Activated T-cell treated with anti-CD3 and anti-CD28 coated beads, Interleukin-2, amount 50 U/mL, for 72 hours (primary cell): ENCODE results near the gene KIF2C. TPM values are rescaled to one million over a fixed set of nuclear protein-coding genes. Genes with fewer than 3 reads are reported as not detected.
"Not testable (repeated sequence)": the region's sequence is repeated elsewhere in the genome, so short reads cannot be mapped to it uniquely, and the experiment has no call there.

ENCODE experiments used
- ATAC-seq, 2 donors: fragments of 150-1000 bp; cut with Tn5 transposase; replicated peaks in 1 of 2; 2 replicates each; pipeline ENCODE4 v1.10.0; 2021; ENCODE audit warnings: moderate library complexity in 2 of 2, mild to moderate bottlenecking in 1 of 2
- DNase-seq, 2 donors: peaks; one replicate each; pipeline ENCODE4 v3.0.0; 2021 to 2022; ENCODE audit warnings: mixed read lengths in 1 of 2
- H3K27ac Mint-ChIP-seq: one replicate; pipeline ENCODE4 v1.8.0; 2022; ENCODE audit warnings: mild to moderate bottlenecking, moderate library complexity, mixed read lengths
- H3K27me3 Mint-ChIP-seq: one replicate; pipeline ENCODE4 v1.8.0; 2022; ENCODE audit warnings: low read depth, mixed read lengths
- H3K36me3 Mint-ChIP-seq, 2 donors: one replicate each; pipeline ENCODE4 v1.8.0; 2022; ENCODE audit warnings: mixed read lengths in 2 of 2, mild to moderate bottlenecking in 1 of 2; ENCODE audit not compliant: insufficient read depth in 2 of 2
- H3K4me1 Mint-ChIP-seq: one replicate; pipeline ENCODE4 v1.8.0; 2022; ENCODE audit warnings: low read depth, mixed read lengths
- H3K4me3 Mint-ChIP-seq, 2 donors: one replicate each; pipeline ENCODE4 v1.8.0; 2022; ENCODE audit warnings: mild to moderate bottlenecking in 2 of 2, mixed read lengths in 2 of 2, moderate library complexity in 2 of 2
- H3K9me3 Mint-ChIP-seq, 2 donors: one replicate each; pipeline ENCODE4 v1.8.0; 2022; ENCODE audit warnings: mixed read lengths in 2 of 2
- total RNA-seq, 2 donors: library from RNA; stranded (reverse); gene quantifications; one replicate each; pipeline ENCODE4 v1.2.3, GENCODE V29; 2022

KIF2C gene
- total RNA-seq, 2 donors from 2014 or later, result 134 to 147 TPM

GRCh38 chr1:44723496-44724295 lies 15.9 kb upstream of the KIF2C start:
- no peaks in the 10 kb centered on the region for H3K27me3 Mint-ChIP-seq
- no peaks in the 10 kb centered on the region for H3K9me3 Mint-ChIP-seq
- peaks cover 87% of the 10 kb centered on the region for H3K4me1 Mint-ChIP-seq
- ATAC-seq (no peak), DNase-seq (peak; percentile 55 to 56)
- H3K4me3 Mint-ChIP-seq, result peak overlapping the region; percentile 80 to 85
- peak overlapping the region; percentile 92 for H3K27ac Mint-ChIP-seq
- peaks cover 0 to 2% of the 10 kb centered on the region in 2 donors for H3K36me3 Mint-ChIP-seq

- H3K27ac Mint-ChIP-seq, result no peak overlapping the region
- H3K36me3 Mint-ChIP-seq, result peaks cover 0 to 2% of the 10 kb centered on the region in 2 donors
- DNase-seq (no peak), ATAC-seq (no peak)
- H3K27me3 Mint-ChIP-seq, result no peaks in the 10 kb centered on the region
- peaks cover 85% of the 10 kb centered on the region for H3K4me1 Mint-ChIP-seq
- no peaks in the 10 kb centered on the region for H3K9me3 Mint-ChIP-seq
- H3K4me3 Mint-ChIP-seq, result peak overlapping the region; percentile 85 to 90
Observed at GRCh38 chr1:44724296-44724954, 15.2 kb upstream of the KIF2C start.

GRCh38 chr1:44724955-44725698 lies 14.5 kb upstream of the KIF2C start:
- Mint-ChIP-seq H3K27ac (peak overlapping the region; percentile 81), H3K36me3 (peaks cover 0 to 2% of the 10 kb centered on the region in 2 donors), H3K4me3 (peak overlapping the region; percentile 79 to 90), H3K27me3 (no peaks in the 10 kb centered on the region), H3K9me3 (no peaks in the 10 kb centered on the region), H3K4me1 (peaks cover 81% of the 10 kb centered on the region)
- no peak for DNase-seq
- no peak for ATAC-seq

- ATAC-seq (peak; percentile 83 to 84), DNase-seq (peak; percentile 94 to 96)
- no peaks in the 10 kb centered on the region for H3K36me3 Mint-ChIP-seq
- H3K4me3 Mint-ChIP-seq, result peak within 1 kb of the TSS; percentile 47 to 85
- no peaks in the 10 kb centered on the region for H3K27me3 Mint-ChIP-seq
- H3K9me3 Mint-ChIP-seq, result no peaks in the 10 kb centered on the region
- H3K27ac Mint-ChIP-seq, result peak within 1 kb of the TSS; percentile 100
- H3K4me1 Mint-ChIP-seq, result peaks cover 45% of the 10 kb centered on the region
Observed at GRCh38 chr1:44730741-44731512, 8.7 kb upstream of the KIF2C start, which contains the start of gene RNU5D-1. RNU5D-1 (minus strand) TSS chr1:44731170.

- ATAC-seq (no peak), DNase-seq (no peak)
- H3K4me1 Mint-ChIP-seq, result peaks cover 25% of the 10 kb centered on the region
- H3K27ac Mint-ChIP-seq, result no peak overlapping the region
- H3K4me3 Mint-ChIP-seq, result no peak overlapping the region
- no peaks in the 10 kb centered on the region for H3K27me3 Mint-ChIP-seq
- no peaks in the 10 kb centered on the region for H3K9me3 Mint-ChIP-seq
- H3K36me3 Mint-ChIP-seq, result no peaks in the 10 kb centered on the region
Observed at GRCh38 chr1:44733365-44733764, 6.3 kb upstream of the KIF2C start.

- Mint-ChIP-seq H3K4me3 (no peak overlapping the region), H3K27ac (no peak overlapping the region), H3K27me3 (no peaks in the 10 kb centered on the region), H3K4me1 (peaks cover 22% of the 10 kb centered on the region), H3K9me3 (no peaks in the 10 kb centered on the region), H3K36me3 (no peaks in the 10 kb centered on the region)
- DNase-seq (no peak), ATAC-seq (no peak)
Observed at GRCh38 chr1:44733784-44734183, 5.9 kb upstream of the KIF2C start.

- Mint-ChIP-seq H3K27ac (no peak overlapping the region), H3K4me1 (peaks cover 27% of the 10 kb centered on the region), H3K27me3 (no peaks in the 10 kb centered on the region), H3K36me3 (peaks cover 4 to 7% of the 10 kb centered on the region in 2 donors), H3K9me3 (no peaks in the 10 kb centered on the region), H3K4me3 (no peak overlapping the region)
- ATAC-seq (no peak), DNase-seq (no peak)
Observed at GRCh38 chr1:44735992-44736391, 3.6 kb upstream of the KIF2C start.

- not testable (repeated sequence) for H3K27me3 Mint-ChIP-seq, H3K9me3 Mint-ChIP-seq, DNase-seq, ATAC-seq
- Mint-ChIP-seq H3K4me3 (peak overlapping the region; percentile 90 to 91), H3K27ac (peak overlapping the region; percentile 89), H3K36me3 (peaks cover 11 to 23% of the 10 kb centered on the region in 2 donors), H3K4me1 (peaks cover 34% of the 10 kb centered on the region)
Observed at GRCh38 chr1:44738953-44739306, 707 bp upstream of the KIF2C start.

GRCh38 chr1:44740179-44740617 lies 561 bp downstream of the KIF2C start:
- H3K9me3 Mint-ChIP-seq, result no peaks in the 10 kb centered on the region
- peaks cover 45% of the 10 kb centered on the region for H3K4me1 Mint-ChIP-seq
- DNase-seq (no peak), ATAC-seq (no peak)
- H3K27ac Mint-ChIP-seq, result peak overlapping the region; percentile 89
- H3K27me3 Mint-ChIP-seq, result no peaks in the 10 kb centered on the region
- peak overlapping the region; percentile 90 to 91 for H3K4me3 Mint-ChIP-seq
- H3K36me3 Mint-ChIP-seq, result peaks cover 14 to 27% of the 10 kb centered on the region in 2 donors

GRCh38 chr1:44743211-44743610 lies 3.6 kb downstream of the KIF2C start:
- Mint-ChIP-seq H3K36me3 (peaks cover 18 to 36% of the 10 kb centered on the region in 2 donors), H3K27me3 (no peaks in the 10 kb centered on the region), H3K4me3 (peak overlapping the region in 1 of 2 donors; percentile 52), H3K27ac (no peak overlapping the region), H3K9me3 (no peaks in the 10 kb centered on the region), H3K4me1 (peaks cover 45% of the 10 kb centered on the region)
- ATAC-seq (no peak), DNase-seq (no peak)

- Mint-ChIP-seq H3K36me3 (peaks cover 11 to 31% of the 10 kb centered on the region in 2 donors), H3K4me1 (peaks cover 23% of the 10 kb centered on the region), H3K27ac (no peak overlapping the region), H3K9me3 (no peaks in the 10 kb centered on the region), H3K4me3 (no peak overlapping the region), H3K27me3 (no peaks in the 10 kb centered on the region)
- no peak for DNase-seq
- no peak for ATAC-seq
Observed at GRCh38 chr1:44747878-44748277, 8.2 kb downstream of the KIF2C start.

- Mint-ChIP-seq H3K9me3 (no peaks in the 10 kb centered on the region), H3K27me3 (no peaks in the 10 kb centered on the region), H3K36me3 (peaks cover 25 to 55% of the 10 kb centered on the region in 2 donors), H3K4me1 (peaks cover 8% of the 10 kb centered on the region), H3K4me3 (no peak overlapping the region), H3K27ac (no peak overlapping the region)
- ATAC-seq (no peak), DNase-seq (no peak)
Observed at GRCh38 chr1:44757420-44757819, 17.8 kb downstream of the KIF2C start.
